ENCODE results near the gene POLR2E. TPM values are rescaled to one million over a fixed set of nuclear protein-coding genes. Genes with fewer than 3 reads are reported as not detected.

The POLR2E gene
- polyA plus RNA-seq, 1 donor (not counting 4 experiments of a cell fraction or from before 2014, with no cell fraction given) = 178 TPM

GRCh38 chr19:1062387-1063029, 32.7 kb downstream of the POLR2E start:
- Histone ChIP-seq H3K9me3 (ENCODE audit: control insufficient read depth, low read depth, low read length) (peaks cover 13% of the 10 kb centered on the region), H3K79me2 (ENCODE audit: control insufficient read depth, insufficient read depth, low read length) (no peaks in the 10 kb centered on the region), H3K36me3 (ENCODE audit: control insufficient read depth in 2 of 2, extremely low read depth in 1 of 2, insufficient read depth in 2 of 2, low read length in 2 of 2) (peaks cover 7 to 16% of the 10 kb centered on the region in 2 experiments), H3K4me1 (ENCODE audit: control insufficient read depth, extremely low read depth, insufficient read depth, low read length) (peaks cover 24% of the 10 kb centered on the region), H3K27ac (ENCODE audit: control insufficient read depth, insufficient read depth, low read length) (no peak overlapping the region), H3K27me3 (ENCODE audit: control insufficient read depth, extremely low read depth, insufficient read depth, low read length) (peaks cover 4% of the 10 kb centered on the region), H3K9ac (ENCODE audit: control insufficient read depth, extremely low read depth, insufficient read depth, low read length) (no peak overlapping the region), H3K4me2 (ENCODE audit: control insufficient read depth, extremely low read depth, insufficient read depth, low read depth, low read length) (no peak overlapping the region), H3K4me3 (ENCODE audit: control insufficient read depth in 2 of 3, extremely low read depth in 1 of 3, insufficient read depth in 2 of 3, low read depth in 1 of 3, low read length in 3 of 3) (no peak overlapping the region), H4K20me1 (ENCODE audit: control insufficient read depth, extremely low read depth, insufficient read depth, low read length) (no peaks in the 10 kb centered on the region), H3K9me1 (ENCODE audit: control insufficient read depth, extremely low read depth, insufficient read depth, low read length) (no peaks in the 10 kb centered on the region), H2AFZ (ENCODE audit: control insufficient read depth, low read length) (no peak overlapping the region)
- TF ChIP-seq, protein P1, sequence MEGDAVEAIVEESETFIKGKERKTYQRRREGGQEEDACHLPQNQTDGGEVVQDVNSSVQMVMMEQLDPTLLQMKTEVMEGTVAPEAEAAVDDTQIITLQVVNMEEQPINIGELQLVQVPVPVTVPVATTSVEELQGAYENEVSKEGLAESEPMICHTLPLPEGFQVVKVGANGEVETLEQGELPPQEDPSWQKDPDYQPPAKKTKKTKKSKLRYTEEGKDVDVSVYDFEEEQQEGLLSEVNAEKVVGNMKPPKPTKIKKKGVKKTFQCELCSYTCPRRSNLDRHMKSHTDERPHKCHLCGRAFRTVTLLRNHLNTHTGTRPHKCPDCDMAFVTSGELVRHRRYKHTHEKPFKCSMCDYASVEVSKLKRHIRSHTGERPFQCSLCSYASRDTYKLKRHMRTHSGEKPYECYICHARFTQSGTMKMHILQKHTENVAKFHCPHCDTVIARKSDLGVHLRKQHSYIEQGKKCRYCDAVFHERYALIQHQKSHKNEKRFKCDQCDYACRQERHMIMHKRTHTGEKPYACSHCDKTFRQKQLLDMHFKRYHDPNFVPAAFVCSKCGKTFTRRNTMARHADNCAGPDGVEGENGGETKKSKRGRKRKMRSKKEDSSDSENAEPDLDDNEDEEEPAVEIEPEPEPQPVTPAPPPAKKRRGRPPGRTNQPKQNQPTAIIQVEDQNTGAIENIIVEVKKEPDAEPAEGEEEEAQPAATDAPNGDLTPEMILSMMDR (optimal IDR thresholded peaks at IDR 0.05 in 1 of 3, IDR thresholded peaks at IDR 0.05 in 1 of 3, conservative IDR thresholded peaks at IDR 0.05 in 1 of 3; ENCODE audit: extremely low read depth in 1 of 3, insufficient read depth in 2 of 3, low read length in 3 of 3) = no peak
- TF ChIP-seq EZH2 (IDR thresholded peaks at IDR 0.05; ENCODE audit: low read length) = no peak
- dilution Hi-C loops (cut with MboI; ENCODE audit: extremely low pct_ligation_motif_present, low sequenced_read_pairs) = no loop called here
- FAIRE-seq = no peak
- no peak for DNase-seq (ENCODE audit: low read depth, low spot score)

GRCh38 chr19:1061987-1062386, 33.2 kb downstream of the POLR2E start:
- H4K20me1 ChIP-seq (ENCODE audit: control insufficient read depth, extremely low read depth, insufficient read depth, low read length) = no peaks in the 10 kb centered on the region
- dilution Hi-C loops (cut with MboI; ENCODE audit: extremely low pct_ligation_motif_present, low sequenced_read_pairs) = no loop called here
- no peak overlapping the region for H3K9ac ChIP-seq (ENCODE audit: control insufficient read depth, extremely low read depth, insufficient read depth, low read length)
- no peak for FAIRE-seq
- no peak for DNase-seq (ENCODE audit: low read depth, low spot score)
- no peak overlapping the region for H3K4me3 ChIP-seq (ENCODE audit: control insufficient read depth in 2 of 3, extremely low read depth in 1 of 3, insufficient read depth in 2 of 3, low read depth in 1 of 3, low read length in 3 of 3)
- no peak overlapping the region for H3K27ac ChIP-seq (ENCODE audit: control insufficient read depth, insufficient read depth, low read length)
- H3K79me2 ChIP-seq (ENCODE audit: control insufficient read depth, insufficient read depth, low read length) = no peaks in the 10 kb centered on the region
- peaks cover 17% of the 10 kb centered on the region for H3K9me3 ChIP-seq (ENCODE audit: control insufficient read depth, low read depth, low read length)
- H3K4me1 ChIP-seq (ENCODE audit: control insufficient read depth, extremely low read depth, insufficient read depth, low read length) = peaks cover 20% of the 10 kb centered on the region
- peaks cover 4% of the 10 kb centered on the region for H3K27me3 ChIP-seq (ENCODE audit: control insufficient read depth, extremely low read depth, insufficient read depth, low read length)
- H3K4me2 ChIP-seq (ENCODE audit: control insufficient read depth, extremely low read depth, insufficient read depth, low read depth, low read length) = no peak overlapping the region
- no peaks in the 10 kb centered on the region for H3K9me1 ChIP-seq (ENCODE audit: control insufficient read depth, extremely low read depth, insufficient read depth, low read length)
- no peak overlapping the region for H2AFZ ChIP-seq (ENCODE audit: control insufficient read depth, low read length)
- TF ChIP-seq, protein P1 (optimal IDR thresholded peaks at IDR 0.05 in 1 of 3, IDR thresholded peaks at IDR 0.05 in 1 of 3, conservative IDR thresholded peaks at IDR 0.05 in 1 of 3; ENCODE audit: extremely low read depth in 1 of 3, insufficient read depth in 2 of 3, low read length in 3 of 3) = no peak
- TF ChIP-seq EZH2 (IDR thresholded peaks at IDR 0.05; ENCODE audit: low read length) = no peak
- peaks cover 8 to 16% of the 10 kb centered on the region in 2 experiments for H3K36me3 ChIP-seq (ENCODE audit: control insufficient read depth in 2 of 2, extremely low read depth in 1 of 2, insufficient read depth in 2 of 2, low read length in 2 of 2)
